ENCODE results near the gene FLNA.

FLNA gene

DNA sequence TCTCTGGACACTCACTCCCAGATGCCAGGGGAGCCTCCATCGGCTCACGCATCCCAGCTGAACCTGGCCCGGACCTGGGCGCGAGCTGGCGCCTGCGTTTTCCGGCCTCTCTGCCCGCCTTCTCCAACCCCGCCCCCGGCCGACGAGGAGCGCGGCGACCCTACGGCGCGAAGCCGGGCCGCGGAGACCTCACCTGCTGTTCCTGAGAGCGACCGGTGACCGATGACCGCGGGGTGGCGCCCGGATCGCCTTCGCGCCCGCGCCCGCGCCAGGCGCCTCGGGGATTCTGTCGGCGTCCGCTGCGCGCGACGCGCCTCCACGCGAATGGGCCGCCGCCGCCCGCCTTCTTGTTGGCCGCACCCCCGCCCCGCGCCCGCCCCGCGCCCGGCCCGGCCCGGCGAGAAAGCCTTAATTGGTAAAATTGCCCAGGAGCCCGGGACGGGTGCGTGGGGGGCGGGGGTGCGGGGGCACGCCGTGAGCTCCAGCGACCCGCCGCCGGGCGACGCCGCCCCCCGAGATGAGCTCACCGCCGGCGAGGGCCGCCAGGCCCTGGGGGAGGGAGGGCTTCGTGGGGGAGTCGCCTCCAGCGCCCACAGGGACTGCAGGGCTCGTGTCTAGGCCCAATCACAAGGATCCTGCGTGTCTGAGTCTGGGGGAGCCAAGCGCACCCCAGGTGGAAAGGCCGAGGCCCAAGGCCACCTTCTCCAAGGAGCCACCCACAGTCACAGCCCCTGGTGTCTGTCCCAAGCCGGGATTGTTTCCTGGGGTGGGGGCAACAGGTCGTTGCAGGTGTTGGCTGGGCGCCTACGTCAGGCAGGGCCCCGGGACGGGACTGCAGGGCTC lies at the start of gene FLNA:
Gene FLNA (minus strand): TSS at position 322 of the 843 bp plus-strand sequence. CDS start 3,389 bp downstream, outside the sequence.
- peak within 1 kb of the TSS; percentile 41 for H3K27ac ChIP-seq (ENCODE audit: low read depth, low read length, poor library complexity, severe bottlenecking)
- H3K9ac ChIP-seq (ENCODE audit: low read length) = peak within 1 kb of the TSS; percentile 64; the same call in 1 of the 2 replicates
- TF ChIP-seq CTCF (IDR thresholded peaks at IDR 0.05; ENCODE audit: low read length) (no peak), EZH2 (IDR thresholded peaks at IDR 0.05; ENCODE audit: borderline replicate concordance, low read length) (no peak)
- no peaks in the 10 kb centered on the region for H3K36me3 ChIP-seq (ENCODE audit: insufficient read depth, low read length)
- no peaks in the 10 kb centered on the region for H4K20me1 ChIP-seq (ENCODE audit: insufficient read depth, low read length)
- H3K27me3 ChIP-seq (ENCODE audit: insufficient read depth, low read length) = no peaks in the 10 kb centered on the region
- H3K4me3 ChIP-seq (ENCODE audit: low read depth, low read length, poor library complexity, severe bottlenecking) = peak within 1 kb of the TSS; percentile 60
- no peaks in the 10 kb centered on the region for H3F3A ChIP-seq (ENCODE audit: insufficient read depth, low read length)
- H3K4me2 ChIP-seq (ENCODE audit: low read length) = peak within 1 kb of the TSS; percentile 81
- H3K9me3 ChIP-seq (ENCODE audit: low read length) = no peaks in the 10 kb centered on the region
- H2AFZ ChIP-seq (ENCODE audit: low read length) = no peak within 1 kb of the TSS
- H3K9me2 ChIP-seq (ENCODE audit: low read depth, low read length) = no peaks in the 10 kb centered on the region
- no peaks in the 10 kb centered on the region; the same call in 1 of the 2 replicates for H3K79me2 ChIP-seq (ENCODE audit: insufficient read depth, low read length)
- peaks cover 53% of the 10 kb centered on the region for H3K4me1 ChIP-seq (ENCODE audit: insufficient read depth, low read length, severe bottlenecking)

DNA sequence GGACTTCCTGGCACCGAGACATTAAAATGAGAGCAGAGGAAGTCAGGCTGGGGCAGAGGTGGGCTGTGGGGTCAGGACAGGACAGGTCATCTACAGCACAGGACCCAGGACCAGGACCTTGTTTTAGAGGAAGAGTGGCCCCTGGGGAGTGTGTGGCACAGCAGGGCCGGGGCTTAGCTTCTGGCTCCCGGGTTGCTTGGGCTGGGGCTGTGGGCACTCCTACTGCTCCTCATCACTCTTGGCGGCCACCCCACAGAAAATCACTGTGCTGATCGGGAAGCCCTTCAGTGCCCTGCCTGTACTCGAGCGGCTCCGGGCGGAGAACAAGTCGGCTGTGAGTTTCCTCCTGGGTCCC lies 45.9 kb upstream of the FLNA start:
- Histone ChIP-seq H3K79me2 (ENCODE audit: insufficient read depth, low read length) (no peaks in the 10 kb centered on the region), H3K9ac (ENCODE audit: low read length) (no peak overlapping the region), H4K20me1 (ENCODE audit: insufficient read depth, low read length) (no peaks in the 10 kb centered on the region), H3K36me3 (ENCODE audit: insufficient read depth, low read length) (no peaks in the 10 kb centered on the region), H3K4me2 (ENCODE audit: low read length) (no peak overlapping the region), H2AFZ (ENCODE audit: low read length) (no peak overlapping the region), H3K27ac (ENCODE audit: low read depth, low read length, poor library complexity, severe bottlenecking) (no peak overlapping the region), H3K9me2 (ENCODE audit: low read depth, low read length) (no peaks in the 10 kb centered on the region), H3K4me1 (ENCODE audit: insufficient read depth, low read length, severe bottlenecking) (no peaks in the 10 kb centered on the region), H3K9me3 (ENCODE audit: low read length) (no peaks in the 10 kb centered on the region), H3K27me3 (ENCODE audit: insufficient read depth, low read length) (no peaks in the 10 kb centered on the region), H3F3A (ENCODE audit: insufficient read depth, low read length) (no peaks in the 10 kb centered on the region), H3K4me3 (ENCODE audit: low read depth, low read length, poor library complexity, severe bottlenecking) (no peak overlapping the region)
- TF ChIP-seq EZH2 (IDR thresholded peaks at IDR 0.05; ENCODE audit: borderline replicate concordance, low read length) = no peak
- no peak for TF ChIP-seq CTCF (IDR thresholded peaks at IDR 0.05; ENCODE audit: low read length)

DNA sequence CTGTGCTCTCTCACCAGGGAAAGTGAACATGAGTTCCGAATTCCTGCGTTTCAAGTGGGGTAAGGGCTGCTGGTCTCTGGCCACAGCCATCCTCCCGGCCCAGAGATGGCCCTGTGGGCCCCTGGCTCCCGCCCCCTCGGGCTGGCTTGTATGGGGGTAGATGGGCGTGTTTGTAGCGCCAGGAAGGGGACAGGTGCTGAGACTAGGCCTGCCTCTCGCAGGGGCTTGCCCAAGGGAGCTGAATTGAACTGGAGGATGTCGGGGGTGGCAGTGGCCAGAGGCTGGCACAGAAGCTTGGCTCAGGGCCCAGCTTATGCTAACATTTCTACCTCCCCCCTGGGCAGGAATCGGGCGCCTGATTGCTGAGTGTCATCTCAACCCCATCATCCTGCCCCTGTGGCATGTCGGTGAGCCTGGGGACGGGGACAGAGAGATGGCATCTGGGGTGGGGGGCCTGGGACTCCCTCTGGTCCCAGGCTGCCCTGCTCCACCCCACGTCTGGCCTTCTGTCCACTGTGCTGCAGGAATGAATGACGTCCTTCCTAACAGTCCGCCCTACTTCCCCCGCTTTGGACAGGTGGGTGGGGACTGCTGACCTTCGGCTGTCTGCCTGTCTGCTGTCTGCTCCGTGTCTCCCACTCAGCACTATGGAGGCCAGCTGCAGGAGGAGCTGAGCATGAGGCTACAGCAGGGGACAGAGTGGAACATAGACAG lies 45.4 kb upstream of the FLNA start:
- Histone ChIP-seq H3K9ac (ENCODE audit: low read length) (no peak overlapping the region), H3K27me3 (ENCODE audit: insufficient read depth, low read length) (no peaks in the 10 kb centered on the region), H3K9me3 (ENCODE audit: low read length) (no peaks in the 10 kb centered on the region), H3K27ac (ENCODE audit: low read depth, low read length, poor library complexity, severe bottlenecking) (no peak overlapping the region), H3F3A (ENCODE audit: insufficient read depth, low read length) (no peaks in the 10 kb centered on the region), H3K4me2 (ENCODE audit: low read length) (no peak overlapping the region), H3K36me3 (ENCODE audit: insufficient read depth, low read length) (no peaks in the 10 kb centered on the region), H3K9me2 (ENCODE audit: low read depth, low read length) (no peaks in the 10 kb centered on the region), H2AFZ (ENCODE audit: low read length) (no peak overlapping the region), H3K4me3 (ENCODE audit: low read depth, low read length, poor library complexity, severe bottlenecking) (no peak overlapping the region), H3K79me2 (ENCODE audit: insufficient read depth, low read length) (no peaks in the 10 kb centered on the region), H4K20me1 (ENCODE audit: insufficient read depth, low read length) (no peaks in the 10 kb centered on the region), H3K4me1 (ENCODE audit: insufficient read depth, low read length, severe bottlenecking) (no peaks in the 10 kb centered on the region)
- TF ChIP-seq CTCF (IDR thresholded peaks at IDR 0.05; ENCODE audit: low read length) (no peak), EZH2 (IDR thresholded peaks at IDR 0.05; ENCODE audit: borderline replicate concordance, low read length) (no peak)

Measured in OCI-LY1 (cell line).